ENCODE results near the gene ATP2C2.

DNA sequence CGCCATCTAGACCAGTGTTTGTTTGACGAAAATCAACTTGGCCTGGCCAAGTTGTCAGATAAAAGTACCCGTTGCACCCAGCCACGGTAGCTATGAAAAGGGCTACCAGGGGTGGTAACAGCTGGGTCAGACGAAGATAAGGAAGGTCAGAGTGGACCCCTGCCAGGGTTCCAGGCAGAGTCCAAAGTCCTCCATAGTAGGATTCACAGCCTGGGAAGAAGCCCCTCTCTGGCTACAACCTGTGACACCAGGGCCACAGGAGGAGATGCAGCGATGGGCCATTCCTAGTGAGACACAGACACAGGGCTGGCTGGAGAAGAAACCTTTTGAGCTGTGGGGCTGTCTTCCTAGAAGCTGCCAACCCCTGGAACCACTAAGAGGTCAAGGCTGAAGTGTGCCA, 96.8 kb downstream of the ATP2C2 start:
- TF ChIP-seq, protein P1, sequence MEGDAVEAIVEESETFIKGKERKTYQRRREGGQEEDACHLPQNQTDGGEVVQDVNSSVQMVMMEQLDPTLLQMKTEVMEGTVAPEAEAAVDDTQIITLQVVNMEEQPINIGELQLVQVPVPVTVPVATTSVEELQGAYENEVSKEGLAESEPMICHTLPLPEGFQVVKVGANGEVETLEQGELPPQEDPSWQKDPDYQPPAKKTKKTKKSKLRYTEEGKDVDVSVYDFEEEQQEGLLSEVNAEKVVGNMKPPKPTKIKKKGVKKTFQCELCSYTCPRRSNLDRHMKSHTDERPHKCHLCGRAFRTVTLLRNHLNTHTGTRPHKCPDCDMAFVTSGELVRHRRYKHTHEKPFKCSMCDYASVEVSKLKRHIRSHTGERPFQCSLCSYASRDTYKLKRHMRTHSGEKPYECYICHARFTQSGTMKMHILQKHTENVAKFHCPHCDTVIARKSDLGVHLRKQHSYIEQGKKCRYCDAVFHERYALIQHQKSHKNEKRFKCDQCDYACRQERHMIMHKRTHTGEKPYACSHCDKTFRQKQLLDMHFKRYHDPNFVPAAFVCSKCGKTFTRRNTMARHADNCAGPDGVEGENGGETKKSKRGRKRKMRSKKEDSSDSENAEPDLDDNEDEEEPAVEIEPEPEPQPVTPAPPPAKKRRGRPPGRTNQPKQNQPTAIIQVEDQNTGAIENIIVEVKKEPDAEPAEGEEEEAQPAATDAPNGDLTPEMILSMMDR (IDR thresholded peaks at IDR 0.05; ENCODE audit: low read length) = no peak
- no peak for TF ChIP-seq EZH2 (optimal IDR thresholded peaks at IDR 0.05; ENCODE audit: low read depth, low read length)
